HepG2 (cell line): Measurements from ENCODE around the gene TPM2. TPM values are rescaled to one million over a fixed set of nuclear protein-coding genes. Genes with fewer than 3 reads are reported as not detected.

Experiments
- CENPT ChIP-seq: sonication (generic); formaldehyde crosslinking; IDR thresholded peaks from 2 replicates; pipeline ENCODE4 v1.8.0; 2022; ENCODE audit warnings: low read depth, mild to moderate bottlenecking, moderate library complexity, missing genetic modification reagents
- ETV5 ChIP-seq: IDR thresholded peaks from 2 replicates; pipeline ENCODE4 v1.6.1; 2018; ENCODE audit warnings: missing biosample characterization, missing genetic modification reagents, inconsistent platforms, borderline replicate concordance
- RARA ChIP-seq: IDR thresholded peaks from 2 replicates; pipeline ENCODE4 v1.6.1; 2016; ENCODE audit warnings: missing genetic modification reagents, missing compliant biosample characterization
- RFX3 ChIP-seq: IDR thresholded peaks from 2 replicates; pipeline ENCODE4 v1.6.1; 2016; ENCODE audit warnings: missing biosample characterization, missing genetic modification reagents
- SUZ12 ChIP-seq: fragments of 150-350 bp; IDR thresholded peaks from 2 replicates; pipeline ENCODE4 v1.6.1; 2014; ENCODE audit warnings: low read depth, low read length
- TBP ChIP-seq: sonication (generic); formaldehyde crosslinking; IDR thresholded peaks from 2 replicates; pipeline ENCODE4 v1.5.0; 2020; ENCODE audit warnings: missing genetic modification reagents
- ZBTB38 ChIP-seq: sonication (generic); formaldehyde crosslinking; IDR thresholded peaks from 2 replicates; pipeline ENCODE4 v1.5.1; 2020; ENCODE audit warnings: mild to moderate bottlenecking, missing genetic modification reagents
- ZNF138 ChIP-seq: sonication (generic); formaldehyde crosslinking; IDR thresholded peaks from 2 replicates; pipeline ENCODE4 v1.5.0; 2020; ENCODE audit warnings: mild to moderate bottlenecking, low read depth, missing genetic modification reagents
- ZNF318 ChIP-seq: sonication (generic); formaldehyde crosslinking; IDR thresholded peaks from 2 replicates; pipeline ENCODE4 v1.4.0; 2020; ENCODE audit warnings: mild to moderate bottlenecking, missing genetic modification reagents
- ZNF558 ChIP-seq: sonication (generic); formaldehyde crosslinking; IDR thresholded peaks from 2 replicates; pipeline ENCODE4 v1.9.0; 2022; ENCODE audit warnings: mild to moderate bottlenecking, missing genetic modification reagents, borderline replicate concordance
- ZNF83 ChIP-seq: sonication (generic); formaldehyde crosslinking; IDR thresholded peaks from 2 replicates; pipeline ENCODE4 v1.4.0; 2020; ENCODE audit warnings: missing genetic modification reagents, mild to moderate bottlenecking, borderline replicate concordance
- ZNF850 ChIP-seq: sonication (generic); formaldehyde crosslinking; conservative IDR thresholded peaks from 2 replicates; pipeline ENCODE4 v1.9.0; 2021; ENCODE audit warnings: mild to moderate bottlenecking, missing genetic modification reagents
- polyA plus RNA-seq, 8 experiments: library from polyadenylated mRNA; depleted of rRNA in 3 of 8; stranded (reverse) in 7 of 8; unstranded in 1 of 8; fragments of >200 nt; fragmentation: Illumina TruSeq in 4 of 8; extraction: Trizol in 4 of 8; gene quantifications; 2 replicates each; pipeline versions ENCODE4 v1.2.1 to v1.2.3, GENCODE V29; 2011 to 2016; ENCODE audit warnings: low read depth in 4 of 8, missing spikeins in 1 of 8, mixed read lengths in 1 of 8; ENCODE audit not compliant: insufficient read depth in 1 of 8
- total RNA-seq, 5 experiments: library from RNA; depleted of rRNA; stranded (reverse); fragments of >200 nt; fragmentation: Illumina TruSeq; extraction: Trizol; gene quantifications; 2 replicates each; pipeline ENCODE4 v1.2.3, GENCODE V29; 2016; ENCODE audit warnings: low read depth in 1 of 5

TPM2 gene
- total and polyA plus RNA-seq, 2 of the 13 experiments (the other 11 are each of a cell fraction or from before 2014, with no cell fraction given), result 3.1 to 10.7 TPM

- TF ChIP-seq ZNF318 (CRISPR knock-in tag) (no peak), ZNF138 (CRISPR knock-in tag) (no peak), CENPT (CRISPR knock-in tag) (no peak), ZNF83 (no peak), RARA (no peak), SUZ12 (no peak), ZNF558 (CRISPR knock-in tag) (no peak), ETV5 (CRISPR knock-in tag) (no peak), RFX3 (CRISPR knock-in tag) (no peak), TBP (CRISPR knock-in tag) (no peak), ZNF850 (no peak), ZBTB38 (CRISPR knock-in tag) (no peak)
Measured at GRCh38 chr9:35737143-35737542, 47.4 kb upstream of the TPM2 start (continued).
